Measurements from ENCODE around the gene FMN1.

GRCh38 chr15:32838820-32839219 lies 355.7 kb downstream of the FMN1 start:
- TF ChIP-seq CTCF (IDR thresholded peaks at IDR 0.05) (no peak), POLR2A (IDR thresholded peaks at IDR 0.05) (no peak)

Measured in testis (tissue), 2 donors.